Measurements from ENCODE around the gene CMTM5.
"Not testable (repeated sequence)": the region's sequence is repeated elsewhere in the genome, so short reads cannot be mapped to it uniquely, and the experiment has no call there.

Gene CMTM5

GRCh38 chr14:23379366-23380196 is 2.7 kb downstream of the CMTM5 start:
- peak; percentile 72 for DNase-seq

- DNase-seq, result no peak
These were observed 3.5 kb downstream of the CMTM5 start for GRCh38 chr14:23380197-23380914.

GRCh38 chr14:23380976-23381375 is 4.1 kb downstream of the CMTM5 start:
- no peak for DNase-seq

DNA sequence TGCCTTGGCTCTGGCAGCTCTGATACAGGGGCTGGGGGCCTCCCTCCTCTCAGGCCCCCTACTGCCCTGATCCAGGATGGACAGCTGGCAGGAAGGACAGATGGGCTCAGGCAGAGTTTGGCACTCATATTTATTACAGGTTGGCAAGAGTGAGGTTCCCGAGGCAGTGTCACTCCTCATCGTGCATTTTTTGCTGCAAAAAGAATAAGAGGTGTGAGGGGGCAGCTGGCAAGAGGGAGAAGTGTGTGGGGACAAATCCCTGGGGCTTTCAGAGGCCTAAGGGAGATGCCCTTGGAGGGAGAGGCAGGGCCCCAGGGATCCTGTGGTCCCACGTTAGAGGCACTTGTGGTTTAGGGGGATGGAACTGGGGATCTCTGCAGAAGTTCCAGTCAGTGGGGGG is 5.0 kb downstream of the CMTM5 start:
- no peak for DNase-seq

GRCh38 chr14:23382276-23382675 is 5.4 kb downstream of the CMTM5 start:
- DNase-seq, result no peak

DNA sequence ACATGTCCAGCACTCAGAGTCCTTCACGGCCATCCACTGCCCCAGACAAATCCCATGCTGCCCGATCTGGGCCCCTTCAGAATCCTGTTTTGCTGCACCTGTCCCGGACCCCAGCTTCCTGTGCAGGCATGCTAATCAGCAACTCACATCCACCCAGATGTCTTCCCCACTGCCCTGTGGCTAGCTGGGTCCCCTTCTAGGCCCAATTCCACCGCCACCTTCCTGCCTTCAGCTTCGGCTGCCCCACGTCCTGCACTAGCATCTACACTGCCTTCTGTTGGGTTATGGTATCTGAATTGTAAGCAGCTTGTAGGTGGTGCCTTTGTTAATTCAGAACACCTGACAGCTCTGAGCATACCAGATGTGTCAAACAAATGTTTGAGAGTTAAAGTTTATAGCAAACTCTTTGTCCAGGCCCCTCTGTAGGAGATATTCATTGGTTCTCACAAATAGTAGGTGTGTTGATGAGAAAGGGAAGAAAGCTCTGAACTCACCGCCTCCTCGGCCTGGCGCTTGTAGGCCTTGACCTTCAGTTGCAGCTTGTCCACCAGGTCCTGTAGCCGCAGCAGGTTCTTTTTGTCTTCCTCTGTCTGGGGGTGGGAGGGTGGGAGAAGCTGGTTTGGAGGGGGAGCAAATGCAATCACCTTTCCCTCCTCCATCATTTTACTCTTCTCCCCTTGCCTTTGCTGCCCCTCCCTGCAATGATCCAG is 6.0 kb downstream of the CMTM5 start:
- no peak for DNase-seq

GRCh38 chr14:23384364-23385080 is 7.7 kb downstream of the CMTM5 start:
- DNase-seq, result no peak

- no peak for DNase-seq
These were observed 8.4 kb downstream of the CMTM5 start for GRCh38 chr14:23385244-23385641.

DNA sequence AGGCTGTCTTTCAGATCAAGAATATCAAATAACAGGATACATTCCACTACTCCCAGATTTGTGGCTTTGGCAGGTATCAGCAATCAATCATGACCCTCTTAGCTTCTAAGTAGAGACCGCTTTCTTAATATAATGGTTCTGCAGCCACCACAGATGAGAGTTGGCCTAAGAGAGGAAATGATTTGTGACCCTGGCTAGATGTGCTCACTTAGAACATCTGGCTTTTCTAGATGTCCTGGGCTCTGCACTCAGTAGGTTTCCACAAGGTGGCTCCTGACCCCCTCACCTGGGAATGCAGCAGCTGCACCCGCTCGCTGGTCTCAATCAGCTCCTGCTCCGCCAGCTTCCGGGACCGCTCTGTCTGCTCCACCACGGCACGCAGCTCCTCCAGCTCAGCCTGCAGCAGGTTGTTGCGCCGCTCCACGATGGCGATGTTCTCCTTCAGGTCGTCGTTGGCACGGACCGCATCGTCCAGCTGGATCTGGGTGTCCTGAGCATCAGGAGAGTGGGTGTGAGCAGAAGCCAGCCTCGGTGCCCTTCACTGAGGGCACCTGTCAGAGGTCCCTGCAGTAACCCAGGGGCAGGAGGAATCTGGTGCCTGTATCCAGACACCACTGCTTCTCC is 8.9 kb downstream of the CMTM5 start:
- DNase-seq, result no peak

DNA sequence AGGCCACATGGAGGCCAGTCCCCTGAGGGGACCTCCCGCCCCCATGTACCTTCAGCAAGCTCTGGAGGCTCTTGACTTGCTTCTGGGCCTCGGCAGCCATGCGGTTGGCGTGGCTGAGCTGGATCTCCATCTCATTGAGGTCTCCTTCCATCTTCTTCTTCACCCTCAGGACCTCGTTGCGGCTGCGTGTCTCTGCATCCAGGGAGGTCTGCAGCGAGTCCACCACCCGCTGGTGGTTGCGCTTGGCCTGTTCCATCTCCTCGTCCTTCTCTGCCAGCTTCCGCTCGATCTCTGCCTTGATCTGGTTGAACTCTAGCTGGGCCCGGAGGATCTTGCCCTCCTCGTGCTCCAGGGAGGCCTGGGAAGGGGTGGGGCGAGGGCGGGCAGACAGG is 9.4 kb downstream of the CMTM5 start:
- not testable (repeated sequence) for DNase-seq

DNA sequence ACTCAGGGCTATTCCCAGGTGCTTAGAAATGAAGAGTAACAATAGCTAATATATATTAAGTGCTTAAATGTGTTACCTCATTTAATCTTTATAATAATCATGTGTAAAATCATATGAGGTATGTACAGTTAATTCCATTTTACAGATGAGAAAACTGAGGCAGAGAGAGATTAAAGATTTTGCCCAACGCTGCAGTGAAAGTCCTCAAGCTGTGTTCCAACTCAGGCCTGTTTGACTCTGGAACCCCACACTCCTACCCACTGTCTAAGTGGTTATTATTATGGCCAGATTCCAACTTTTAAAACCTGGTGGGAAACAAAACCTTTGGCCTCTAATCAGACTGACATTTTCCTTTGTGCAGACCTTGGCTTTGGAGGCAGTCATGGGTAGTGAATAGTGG is 10.2 kb downstream of the CMTM5 start:
- DNase-seq, result no peak

GRCh38 chr14:23387916-23388882 is 11.4 kb downstream of the CMTM5 start:
- no peak for DNase-seq

- DNase-seq, result no peak
These were observed 12.2 kb downstream of the CMTM5 start for GRCh38 chr14:23388996-23389395.

DNA sequence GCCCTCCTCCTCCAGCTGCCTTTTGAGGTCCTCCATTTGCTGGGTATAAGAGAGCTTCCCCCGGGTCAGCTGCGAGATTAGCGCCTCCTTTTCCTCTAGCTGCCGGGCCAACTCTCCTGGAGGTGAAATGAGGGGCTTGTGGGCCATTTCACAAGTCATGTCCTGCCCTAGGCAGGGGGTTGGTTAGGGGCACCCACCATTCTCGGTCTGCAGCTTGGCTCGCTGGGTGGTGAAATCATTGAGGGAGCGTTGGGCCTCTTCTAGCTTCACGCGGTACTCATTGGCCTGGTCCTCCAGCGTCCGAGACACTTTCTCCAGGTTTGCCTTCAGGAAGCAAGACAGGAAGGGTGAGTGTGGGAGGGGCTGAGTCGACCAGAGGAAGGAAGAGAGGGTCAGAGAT is 12.6 kb downstream of the CMTM5 start:
- DNase-seq, result no peak

DNA sequence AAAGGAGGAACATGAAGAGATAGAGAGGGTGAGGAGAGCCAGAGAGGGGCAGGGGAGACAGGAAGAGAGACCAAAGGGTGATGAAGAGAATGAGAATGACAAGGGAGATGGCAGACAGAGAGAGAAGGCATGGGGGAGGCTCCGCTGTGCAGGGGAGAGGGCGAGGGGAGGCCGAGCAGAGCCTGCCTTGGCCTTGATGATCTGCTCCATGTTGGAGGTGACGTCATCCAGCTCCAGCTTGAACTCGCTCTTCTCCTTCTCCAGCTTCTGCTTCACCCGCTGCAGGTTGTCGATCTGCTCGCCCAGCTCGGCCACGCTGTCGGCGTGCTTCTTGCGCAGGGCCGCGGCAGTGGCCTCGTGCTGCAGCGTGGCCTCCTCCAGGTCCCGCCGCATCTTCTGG is 13.0 kb downstream of the CMTM5 start:
- DNase-seq, result not testable (repeated sequence)

- DNase-seq, result no peak
These were observed 15.8 kb downstream of the CMTM5 start for GRCh38 chr14:23392613-23393012.

DNA sequence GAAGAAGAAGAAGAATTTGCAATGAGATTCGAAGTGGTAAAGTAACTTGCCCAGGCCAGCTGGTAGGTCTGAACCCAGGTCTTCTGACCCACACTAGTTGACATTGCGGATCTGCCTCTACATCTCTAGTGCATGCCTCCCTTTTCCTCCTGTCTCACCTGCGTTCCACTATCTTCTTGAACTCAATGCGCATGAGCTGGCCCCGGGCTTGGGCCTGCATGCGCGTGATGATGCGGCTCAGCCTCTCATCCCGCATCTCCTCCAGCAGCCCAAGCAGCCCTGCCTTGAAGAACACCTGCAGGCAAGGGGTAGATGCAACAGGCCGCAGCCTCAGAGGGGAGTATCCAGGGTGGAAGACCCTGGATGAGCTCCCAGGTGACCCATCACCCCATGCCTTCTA is 19.3 kb downstream of the CMTM5 start:
- DNase-seq, result no peak

GRCh38 chr14:23396781-23397407 is 20.0 kb downstream of the CMTM5 start:
- no peak for DNase-seq

DNA sequence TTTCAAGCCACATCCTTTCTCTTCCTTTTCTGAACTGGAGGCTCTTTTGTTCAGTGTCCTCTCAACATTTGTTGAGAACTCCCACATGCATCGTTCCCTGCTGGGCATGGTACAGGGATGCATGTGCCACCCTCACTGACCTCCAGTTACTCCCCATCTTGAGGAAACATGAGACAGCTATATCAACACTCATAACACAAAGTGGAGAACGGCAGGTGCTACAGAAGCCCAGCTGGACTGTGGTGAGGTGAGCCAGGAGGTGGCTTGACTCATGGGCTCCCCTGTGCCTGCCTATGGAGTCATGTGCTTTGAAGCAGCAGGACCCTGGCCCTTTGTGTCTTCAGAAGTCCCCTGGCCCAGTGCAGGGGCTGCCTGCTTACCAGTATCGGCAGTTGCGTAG is 21.5 kb downstream of the CMTM5 start:
- no peak for DNase-seq

DNA sequence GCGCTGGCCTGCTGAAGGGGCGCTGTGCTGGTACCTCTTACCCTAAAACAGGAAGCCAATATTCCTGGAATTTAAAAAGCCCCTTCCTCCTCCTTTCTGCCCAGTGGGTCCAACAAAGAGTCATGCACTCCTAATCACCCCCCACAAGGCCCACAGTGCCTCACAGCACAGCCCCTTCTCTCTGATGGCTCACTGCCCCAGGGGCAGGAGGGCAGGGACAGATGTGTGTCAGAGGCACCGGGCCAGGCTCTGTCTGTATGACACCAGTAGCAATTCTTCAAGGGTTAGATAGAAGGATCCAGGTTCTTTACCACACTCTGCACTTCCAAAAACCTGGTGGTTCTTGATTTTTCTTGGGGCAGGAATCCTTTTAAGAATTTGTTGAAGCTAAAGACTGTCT is 22.3 kb downstream of the CMTM5 start:
- DNase-seq, result no peak

DNA sequence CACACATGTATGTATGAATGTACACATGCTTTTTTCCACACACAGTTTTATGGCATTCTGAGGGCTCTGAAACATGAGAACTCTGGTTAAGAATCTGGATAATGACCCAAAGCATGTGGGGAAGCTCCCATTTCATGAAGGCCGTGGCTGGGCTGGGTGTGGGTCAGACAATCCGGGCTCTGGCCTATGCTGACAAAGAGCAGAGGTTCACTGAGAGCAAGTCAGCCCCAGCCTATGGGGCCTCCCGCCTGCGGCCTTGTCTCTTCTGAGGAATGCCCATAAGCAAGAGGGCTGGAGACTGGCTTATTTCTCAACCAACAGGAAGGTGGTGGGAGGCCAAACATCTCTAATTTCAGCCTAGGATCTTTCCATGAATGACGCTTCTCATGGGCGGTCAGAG is 22.7 kb downstream of the CMTM5 start:
- DNase-seq, result no peak

All from activated CD4-positive, alpha-beta T cell treated with anti-CD3 and anti-CD28 coated beads, Interleukin-10, Interleukin-2, amounts not matched to agents 100 ng/mL and 50 ng/mL, durations not matched to agents 16 hours and 8 hours (primary cell).